Left forelimb (tissue), 1 donor: ENCODE results near the gene ZC2HC1C.
"Not testable (repeated sequence)": the region's sequence is repeated elsewhere in the genome, so short reads cannot be mapped to it uniquely, and the experiment has no call there.

Source experiments
- DNase-seq: peaks from one replicate; pipeline ENCODE4 v3.0.0-alpha.2; 2018; ENCODE audit warnings: low spot score

The ZC2HC1C gene

DNA sequence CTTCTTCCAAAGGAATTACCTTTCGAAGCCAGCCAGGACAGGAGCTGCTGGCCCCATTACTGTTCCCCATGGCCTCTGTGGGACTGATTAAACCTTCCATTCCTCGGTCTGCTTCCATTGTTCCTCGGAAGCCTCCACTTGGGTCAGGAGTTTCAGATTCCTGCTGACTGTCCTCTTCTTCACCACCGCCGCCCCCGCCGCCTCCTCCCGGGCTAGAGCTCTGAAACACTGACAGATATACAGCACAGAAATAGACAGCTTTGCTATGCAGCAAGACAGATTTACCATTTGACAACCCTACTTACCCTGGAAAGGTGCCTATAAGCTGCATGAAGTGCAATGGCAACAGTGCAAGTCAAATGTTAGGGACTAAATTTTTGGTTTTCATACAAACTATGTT, 21.8 kb downstream of the ZC2HC1C start:
- DNase-seq: no peak

DNA sequence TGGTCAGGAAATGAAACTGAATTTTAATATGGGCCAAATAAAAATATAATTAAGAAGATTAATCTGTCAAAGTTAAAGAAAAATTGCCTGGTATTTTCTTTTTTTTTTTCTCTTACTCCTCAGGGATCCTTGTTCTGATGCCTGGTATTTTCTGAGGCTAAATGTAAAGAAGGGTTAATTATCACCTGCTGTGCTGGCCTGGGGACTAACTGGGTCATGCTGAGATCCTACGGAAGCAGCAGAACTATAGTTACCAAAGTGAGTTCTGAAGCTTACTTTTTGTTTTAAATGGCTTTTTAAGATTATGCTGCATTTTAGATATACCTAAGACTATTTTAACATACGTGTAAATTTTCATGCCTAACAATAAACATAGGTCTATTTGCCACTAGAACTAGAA, 23.3 kb downstream of the ZC2HC1C start:
- no peak for DNase-seq

DNA sequence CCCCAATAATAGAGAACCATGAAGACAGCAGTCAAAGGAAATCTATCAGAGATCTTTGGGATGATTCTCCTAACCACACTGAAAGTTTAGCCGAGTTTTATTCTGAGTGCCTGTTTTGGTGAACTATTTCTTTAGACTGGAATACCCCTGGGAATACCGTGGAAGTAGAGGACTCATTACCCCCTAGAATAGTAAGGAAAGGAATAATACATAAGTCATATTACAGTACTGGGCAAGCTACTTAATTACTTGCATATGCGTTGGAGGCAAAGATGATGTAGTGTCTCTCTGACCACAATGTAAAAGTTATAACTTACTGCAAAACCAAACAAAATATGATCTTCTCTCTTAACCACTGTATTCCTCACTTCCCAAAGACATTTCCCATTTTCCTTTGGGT, 25.5 kb downstream of the ZC2HC1C start:
- DNase-seq: no peak

DNA sequence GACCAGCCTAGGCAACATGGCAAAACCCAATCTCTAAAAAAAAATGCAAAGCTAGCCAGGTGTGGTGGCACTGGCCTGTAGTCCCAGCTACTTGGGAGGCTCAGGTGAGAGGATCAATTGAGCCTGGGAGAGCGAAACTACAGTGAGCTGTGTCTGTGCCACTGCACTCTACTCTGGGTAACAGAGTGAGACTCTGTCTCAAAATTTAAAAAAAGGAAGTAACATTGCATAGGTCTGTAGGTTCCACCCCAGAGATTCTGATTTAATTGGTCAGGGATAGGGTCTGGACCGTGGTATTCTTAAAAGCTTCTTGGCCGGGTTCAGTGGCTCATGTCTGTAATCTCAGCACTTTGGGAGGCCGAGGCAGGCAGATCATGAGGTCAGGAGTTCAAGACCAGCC, 26.2 kb downstream of the ZC2HC1C start:
- no peak for DNase-seq

DNA sequence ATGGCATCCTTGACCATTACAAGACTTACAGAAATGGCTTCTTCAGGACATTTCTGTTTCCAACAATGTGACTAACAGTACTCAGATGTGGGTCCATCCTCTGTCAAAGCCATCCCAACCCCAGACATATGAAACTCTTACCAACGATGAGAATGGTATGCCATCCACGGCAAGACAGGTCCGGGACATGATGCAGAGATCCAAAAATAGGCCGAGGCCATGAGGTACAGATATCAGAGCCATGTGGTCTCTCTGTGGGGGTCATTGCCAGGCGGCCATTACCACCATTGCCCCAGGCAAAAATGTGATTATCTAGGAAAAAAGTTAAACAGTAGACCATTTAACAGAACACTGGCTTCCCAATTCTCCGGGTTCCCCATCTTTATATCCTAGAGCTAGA, 27.5 kb downstream of the ZC2HC1C start:
- DNase-seq: no peak

DNA sequence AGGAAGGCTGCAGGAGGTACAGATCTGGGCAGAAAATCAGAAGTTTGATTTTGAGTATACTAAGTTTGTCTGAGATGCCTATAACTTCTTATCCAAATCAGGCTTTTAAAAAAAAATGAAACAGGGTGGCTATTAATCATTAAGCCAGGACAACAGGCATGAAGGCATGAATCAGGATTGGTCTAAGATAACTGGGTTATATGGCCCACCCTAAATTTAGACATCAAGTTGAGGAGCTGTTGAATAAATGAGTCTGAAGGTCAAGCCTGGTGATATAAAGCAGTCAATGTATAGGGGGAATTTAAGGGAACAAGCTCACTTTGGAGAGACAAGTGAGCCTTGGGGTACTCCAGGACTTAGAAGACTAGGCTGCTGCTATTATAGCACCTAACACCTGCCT, 28.8 kb downstream of the ZC2HC1C start:
- no peak for DNase-seq

DNA sequence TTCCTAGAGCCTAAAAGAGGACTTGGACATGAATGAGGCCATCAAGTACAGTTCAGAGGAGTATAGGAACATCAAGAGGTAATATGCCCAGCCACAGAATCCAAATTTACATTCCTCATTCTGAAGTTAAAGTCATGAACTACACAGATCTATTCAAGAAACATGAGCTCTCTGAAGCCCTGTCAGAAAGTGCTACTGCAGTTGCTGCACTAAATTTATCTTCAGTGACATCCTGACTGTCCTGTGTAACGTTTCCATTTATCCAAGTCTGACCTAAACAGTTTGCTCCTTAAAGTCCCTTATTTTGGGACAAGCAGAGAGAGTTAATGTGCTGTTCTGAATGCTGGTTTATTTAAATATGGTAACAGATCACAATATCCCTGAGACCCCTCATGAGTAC, 29.2 kb downstream of the ZC2HC1C start:
- no peak for DNase-seq

DNA sequence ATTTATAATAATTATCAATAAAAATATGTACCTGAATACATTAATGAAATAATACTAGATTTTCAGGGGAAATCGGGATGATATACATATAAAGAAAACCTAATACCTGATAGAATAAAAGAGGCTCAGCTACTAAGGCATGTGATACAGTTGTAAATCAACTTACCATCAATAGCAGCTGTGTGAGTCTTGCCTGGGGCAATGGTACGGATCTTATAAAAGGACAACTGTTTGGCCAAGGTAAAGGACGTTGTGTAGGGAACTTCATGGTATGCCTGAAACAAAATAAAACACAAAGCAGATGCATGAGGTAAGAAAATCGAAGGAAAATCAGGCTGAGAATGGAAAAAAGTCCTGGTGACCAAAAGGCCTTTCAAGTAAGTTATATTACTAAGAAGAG, 32.0 kb downstream of the ZC2HC1C start:
- no peak for DNase-seq

DNA sequence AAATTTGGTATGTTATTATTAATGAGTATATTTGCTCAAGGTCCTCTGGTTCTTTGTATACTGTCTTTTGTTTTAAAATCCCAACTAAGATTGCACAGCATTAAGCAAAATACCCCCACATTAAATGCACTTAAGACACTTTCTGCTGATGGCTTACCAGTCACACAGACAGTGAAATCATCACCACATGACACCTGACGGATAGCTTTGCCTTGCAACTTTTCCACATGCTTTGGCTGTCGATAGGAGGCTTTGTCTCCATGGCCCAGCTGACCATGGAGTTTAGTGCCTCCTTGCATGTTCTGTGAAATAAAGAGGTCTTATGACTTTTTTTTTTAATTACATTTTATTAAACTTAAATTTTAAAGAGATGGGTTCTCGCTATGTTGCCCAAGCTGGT, 37.7 kb downstream of the ZC2HC1C start:
- no peak for DNase-seq

DNA sequence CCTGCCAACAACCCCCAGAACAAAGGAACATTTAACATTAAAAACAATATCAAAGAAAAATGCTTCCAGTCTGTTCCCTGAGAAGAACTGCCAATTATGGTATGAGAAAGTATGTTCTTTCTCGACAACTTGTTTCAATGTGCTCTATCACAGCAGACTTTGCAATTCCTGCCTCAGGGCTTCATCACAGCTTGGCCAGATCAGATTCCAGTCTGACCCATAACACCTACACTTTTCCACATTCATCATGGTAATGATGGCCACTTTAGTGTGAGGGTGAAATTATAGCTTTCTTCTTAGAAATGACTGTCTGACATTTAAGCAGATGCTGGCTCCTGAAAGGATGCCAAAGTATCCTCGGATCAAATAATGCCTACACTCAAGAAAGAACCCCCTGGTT, 40.4 kb downstream of the ZC2HC1C start:
- no peak for DNase-seq

DNA sequence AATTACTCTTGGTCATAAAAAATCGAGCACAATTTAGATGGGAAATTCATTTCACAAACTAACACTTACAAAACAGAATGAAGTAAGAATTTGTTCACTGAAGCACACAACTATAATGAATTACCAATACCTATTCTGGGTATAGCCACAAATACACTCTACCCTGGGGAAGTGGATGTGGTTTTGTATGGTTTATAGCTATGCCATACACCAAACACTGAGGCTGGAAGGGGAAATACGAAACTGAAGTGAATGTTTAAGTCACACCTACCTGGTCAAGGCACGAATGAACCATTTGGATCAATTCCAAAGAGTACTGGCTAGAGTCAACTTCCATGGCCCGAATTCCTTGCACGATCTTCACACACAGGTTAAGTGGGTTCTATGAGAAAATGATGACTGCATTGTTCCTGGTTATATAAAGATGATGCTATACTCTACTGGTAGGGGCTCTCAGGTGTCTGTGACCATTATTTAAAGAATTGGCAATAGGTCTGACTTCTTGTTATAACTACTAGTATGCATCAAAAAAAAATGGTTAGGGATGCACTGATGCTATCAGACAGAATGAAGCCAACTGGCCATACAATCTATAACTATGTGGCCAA, 44.6 kb downstream of the ZC2HC1C start:
- no peak for DNase-seq

DNA sequence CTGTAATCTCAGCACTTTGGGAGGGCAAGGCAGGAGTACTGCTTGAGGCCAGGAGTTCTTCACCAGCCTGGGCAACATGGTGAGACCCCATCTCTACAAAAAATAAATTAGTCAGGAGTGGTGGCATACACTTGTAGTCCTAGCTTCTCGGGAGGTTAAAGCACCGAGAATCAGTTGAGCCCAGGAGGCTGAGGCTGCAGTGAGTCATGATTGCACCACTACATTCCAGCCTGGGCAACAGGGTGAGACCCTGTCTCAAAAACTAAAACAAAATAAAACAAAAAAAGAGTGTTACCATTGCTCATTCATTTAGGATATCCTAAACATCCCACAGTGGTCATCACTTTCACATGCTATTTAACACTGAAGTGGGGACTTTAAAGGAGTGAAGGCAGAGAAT, 49.6 kb downstream of the ZC2HC1C start:
- no peak for DNase-seq

DNA sequence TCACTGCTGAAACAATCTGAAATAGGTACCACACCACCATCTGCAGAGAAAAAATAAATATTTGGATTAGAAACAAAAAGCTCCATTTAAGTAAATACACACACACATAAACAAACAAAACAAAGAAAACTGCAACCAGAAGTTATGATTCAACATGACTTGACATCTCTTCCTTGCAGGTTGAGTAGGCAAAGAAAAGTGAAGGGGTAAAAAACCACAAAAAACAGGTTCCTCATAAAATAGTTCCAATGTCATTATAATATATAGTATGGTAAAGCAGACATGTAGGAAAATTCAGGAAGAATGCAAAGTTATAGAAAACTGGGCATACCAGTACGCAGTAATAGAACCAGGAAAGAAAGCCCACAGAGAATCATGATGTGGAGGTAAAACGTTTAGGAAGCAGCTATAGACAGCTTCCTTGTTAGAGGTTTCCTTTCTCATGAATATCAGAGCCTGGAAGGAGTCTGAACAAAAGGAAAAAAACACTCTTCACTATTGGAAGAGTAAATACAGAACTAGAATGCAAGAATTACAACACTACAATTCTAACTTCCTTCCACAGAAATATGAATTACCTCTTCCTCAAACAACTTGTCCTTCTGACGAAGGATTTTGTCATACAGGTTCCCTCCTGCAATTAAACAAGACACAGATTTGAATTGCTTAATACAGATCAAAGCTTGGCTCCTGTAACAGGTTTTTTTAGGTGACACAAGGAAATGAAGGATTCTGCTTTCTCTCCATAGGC, 51.3 kb downstream of the ZC2HC1C start:
- no peak for DNase-seq

DNA sequence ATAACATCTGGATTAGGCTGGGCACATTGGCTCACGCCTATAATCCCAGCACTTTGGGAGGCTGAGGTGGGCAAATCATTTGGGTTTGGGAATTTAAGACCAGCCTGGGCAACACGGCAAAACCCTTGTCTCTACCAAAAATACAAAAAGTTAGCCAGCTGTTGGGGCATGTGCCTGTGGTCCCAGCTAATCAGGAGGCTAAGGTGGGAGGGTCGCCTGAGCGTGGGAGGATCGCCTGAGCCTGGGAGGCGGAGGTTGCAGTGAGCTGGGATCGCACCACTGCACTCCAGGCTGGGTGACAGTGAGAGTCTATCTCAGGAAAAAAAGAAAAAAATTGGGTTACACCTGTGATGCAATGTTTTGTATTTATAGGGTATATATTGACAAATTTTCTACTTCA, 52.1 kb downstream of the ZC2HC1C start:
- DNase-seq: no peak

DNA sequence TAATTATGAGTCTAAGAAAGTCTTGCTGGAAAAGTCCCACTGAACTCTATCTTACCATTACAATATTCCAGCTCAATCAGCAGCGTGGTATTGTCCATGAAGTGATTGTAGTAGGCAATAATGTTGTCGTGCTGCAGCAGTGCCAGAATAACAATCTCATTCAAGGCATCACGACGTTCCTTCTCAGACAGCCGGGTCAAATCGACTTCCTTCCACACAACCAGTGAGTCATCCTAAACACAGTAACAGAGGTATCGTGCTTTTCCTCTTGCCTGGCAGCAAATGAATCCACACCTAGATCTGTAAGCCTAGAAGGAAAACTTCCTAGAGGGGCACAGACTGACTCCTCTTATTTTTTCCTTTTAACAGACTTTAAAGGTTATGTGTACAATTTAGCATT, 54.5 kb downstream of the ZC2HC1C start:
- no peak for DNase-seq

DNA sequence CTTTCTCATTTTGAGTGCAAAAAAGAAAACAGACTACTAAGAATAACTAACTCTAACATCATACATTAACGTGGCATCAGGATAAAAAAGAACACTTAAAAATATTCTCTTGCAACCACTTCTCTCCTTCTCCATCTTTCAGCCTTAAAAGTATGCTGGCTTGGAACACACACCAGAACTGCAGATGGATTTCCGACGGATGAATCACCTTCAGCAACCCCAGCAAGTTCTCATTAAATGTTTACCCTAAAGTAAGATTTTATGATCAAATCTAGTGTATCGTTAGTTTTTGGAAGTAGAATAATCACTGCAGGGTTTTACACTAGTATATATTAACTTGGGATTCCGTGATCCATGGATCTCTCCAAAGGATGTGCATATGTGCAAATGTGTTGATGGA, 56.2 kb downstream of the ZC2HC1C start:
- DNase-seq: no peak

DNA sequence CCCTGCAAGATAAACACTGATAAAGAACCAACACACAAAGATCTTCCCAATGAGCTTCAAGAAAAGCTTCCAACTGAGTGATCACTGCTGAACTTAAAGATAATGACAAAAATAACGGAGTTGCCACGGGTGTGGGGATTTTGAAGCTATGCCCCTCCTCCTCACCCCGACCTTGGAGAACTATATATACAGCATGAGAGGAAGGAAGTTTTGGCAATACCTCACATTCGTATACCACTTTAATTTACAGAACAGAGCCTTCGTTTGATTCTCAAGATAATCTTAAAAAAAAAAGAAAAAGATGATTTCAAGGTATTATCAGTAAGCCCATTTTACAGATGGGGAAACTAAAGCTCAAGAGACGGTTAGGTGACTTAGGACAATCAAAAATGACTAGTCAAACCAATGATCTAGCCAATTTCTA, 56.7 kb downstream of the ZC2HC1C start:
- DNase-seq: no peak

DNA sequence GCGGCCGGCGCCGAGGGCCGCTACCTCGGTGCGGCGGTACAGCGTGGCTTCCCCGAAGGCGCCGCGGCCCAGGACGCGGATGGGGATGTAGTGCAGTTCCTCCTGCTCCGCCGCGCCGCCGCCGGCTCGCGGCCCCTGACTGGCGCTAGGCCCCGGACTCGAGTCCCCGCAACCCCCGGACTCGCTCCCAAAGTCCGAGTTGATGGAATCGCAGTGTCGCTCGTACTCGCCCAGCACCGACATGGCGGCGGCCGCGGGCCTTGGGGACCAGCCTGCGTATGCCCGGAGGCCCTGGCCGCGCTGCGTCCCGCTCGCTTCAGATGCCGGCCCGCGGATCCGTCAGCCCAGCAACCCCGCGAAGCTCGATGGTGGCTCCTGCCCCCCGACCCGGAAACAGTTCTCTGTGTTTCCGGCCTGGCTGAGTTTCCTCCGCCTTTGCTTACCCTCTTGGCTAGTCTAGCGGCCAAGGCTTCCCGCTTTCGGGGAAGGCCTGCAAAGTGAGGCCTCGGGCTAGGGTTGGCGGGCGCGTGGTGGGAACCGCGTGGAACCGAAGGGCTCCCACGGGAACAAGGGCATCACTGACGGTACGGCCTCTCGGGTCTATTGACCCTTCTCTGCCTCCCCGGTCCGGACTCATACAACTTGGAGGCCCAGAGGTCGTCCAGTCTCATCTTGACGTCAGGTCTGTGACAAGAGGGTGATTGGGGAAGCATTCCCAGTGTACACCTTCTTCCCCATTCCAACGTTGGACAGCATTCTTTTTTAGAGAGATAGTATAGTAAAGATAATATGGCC, 57.4 kb downstream of the ZC2HC1C start, which contains the start of gene NEK9:
Gene NEK9, minus strand, starts transcription at position 370 of the 795 bp plus-strand sequence. Its CDS starts 127 bp downstream, at position 243.
- peak; percentile 96 for DNase-seq

DNA sequence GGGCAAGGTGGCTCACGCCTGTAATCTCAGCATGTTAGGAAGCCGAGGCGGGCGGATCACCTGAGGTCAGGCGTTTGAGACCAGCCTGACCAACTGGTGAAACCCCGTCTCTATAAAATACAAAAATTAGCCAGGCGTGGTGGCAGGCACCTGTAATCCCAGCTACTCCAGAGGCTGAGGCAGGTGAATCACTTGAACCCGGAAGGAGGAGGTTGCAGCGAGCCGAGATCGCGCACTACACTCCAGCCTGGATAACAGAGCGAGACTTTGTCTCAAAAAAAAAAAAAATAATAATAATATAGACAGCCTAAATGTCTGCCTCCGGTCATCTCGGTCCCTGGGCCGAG, 58.0 kb downstream of the ZC2HC1C start:
- not testable (repeated sequence) for DNase-seq

DNA sequence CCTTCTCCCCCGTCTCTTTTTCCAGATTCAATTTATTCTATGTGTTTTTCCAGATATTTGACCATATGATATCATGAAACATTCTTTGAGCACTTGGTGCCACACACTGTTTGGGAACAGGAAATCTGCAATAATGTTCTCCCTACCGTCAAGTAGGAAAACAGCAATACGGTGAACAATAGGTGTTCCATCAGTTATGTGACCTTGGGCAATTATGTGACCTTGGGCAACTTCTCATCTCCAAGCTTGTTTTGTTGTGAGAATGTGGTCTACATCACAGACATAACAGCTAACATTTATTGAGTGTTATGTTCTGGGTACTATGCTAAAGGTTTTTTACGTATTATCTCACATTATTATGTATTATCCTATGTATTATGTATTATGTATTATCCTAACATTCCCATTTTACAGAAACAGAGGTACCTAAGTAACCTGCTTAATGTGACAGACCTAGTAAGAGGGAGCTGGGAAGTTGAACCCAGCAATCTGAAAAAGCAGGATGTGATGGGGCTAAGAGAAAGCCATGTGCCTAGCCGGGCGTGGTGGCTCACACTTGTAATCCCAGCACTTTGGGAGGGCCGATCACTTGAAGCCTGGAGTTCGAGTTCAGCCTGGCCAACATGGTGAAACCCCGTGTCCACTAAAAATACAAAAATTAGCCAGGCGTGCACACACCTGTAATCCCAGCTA, 58.6 kb downstream of the ZC2HC1C start:
- no peak for DNase-seq

DNA sequence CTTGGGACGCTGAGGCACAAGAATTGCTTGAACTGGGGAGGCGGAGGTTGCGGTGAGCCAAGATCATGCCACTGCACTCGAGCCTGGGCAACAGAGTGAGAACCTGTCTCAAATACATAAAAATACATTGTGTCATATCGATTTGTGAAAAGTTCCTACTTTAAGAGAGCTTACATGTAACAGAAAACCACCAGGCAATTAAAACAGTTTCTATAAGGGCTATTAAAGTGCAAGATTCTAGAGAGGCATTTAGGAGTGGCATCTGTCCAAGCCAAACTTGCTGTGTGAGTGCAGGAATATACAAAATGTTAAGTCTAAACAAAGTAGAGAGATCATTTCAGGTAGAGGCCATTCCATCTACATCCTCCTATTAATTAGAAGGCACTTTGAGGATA, 59.2 kb downstream of the ZC2HC1C start:
- no peak for DNase-seq
